AG04449 (cell line): ENCODE data around the gene REX1BD.

Source experiments
- CTCF ChIA-PET: fragments of 350-600 bp; formaldehyde crosslinking; extraction: SDS; loops from one replicate; lab custom pipeline; 2021; ENCODE audit warnings: antibody characterized with exemption; lab: Yijun Ruan, JAX
- POLR2A ChIA-PET: fragments of 400-600, 350-600 bp; formaldehyde crosslinking; extraction: SDS; loops from one replicate; lab custom pipeline; 2020; ENCODE audit warnings: antibody characterized with exemption, inconsistent platforms; lab: Yijun Ruan, JAX
- DNase-seq: peaks from one replicate; pipeline ENCODE4 v3.0.0-alpha.2; 2010; ENCODE audit warnings: low read depth, low spot score
- H3K4me3 ChIP-seq: 2 replicates; pipeline ENCODE4 v1.5.1; 2011; ENCODE audit warnings: low read depth, mild to moderate bottlenecking, control low read depth, low read length
- CTCF ChIP-seq: IDR thresholded peaks from one replicate; pipeline ENCODE4 v1.5.1; 2011; ENCODE audit warnings: mild to moderate bottlenecking, moderate library complexity, low read length, control low read depth, inconsistent platforms; ENCODE audit not compliant: insufficient read depth; ENCODE audit errors: missing control alignments

Gene REX1BD

GRCh38 chr19:18637673-18638630 is 49.4 kb downstream of the REX1BD start:
- POLR2A ChIA-PET: no interaction called here

GRCh38 chr19:18639706-18640243 is 51.2 kb downstream of the REX1BD start:
- CTCF ChIA-PET: interaction anchor here (2.3 kb wide), 1 partner anchor 207 kb away, joined by 6 read pairs; no protein-coding TSS in a partner anchor
- H3K4me3 ChIP-seq: no peak overlapping the region
- POLR2A ChIA-PET: no interaction called here
- no peak for TF ChIP-seq CTCF
- no peak for DNase-seq

More at GRCh38 chr19:18637673-18638630, 49.4 kb downstream of the REX1BD start:
- CTCF ChIA-PET: interaction anchor here (2.3 kb wide), 1 partner anchor 209 kb away, joined by 6 read pairs; no protein-coding TSS in a partner anchor
- TF ChIP-seq CTCF: no peak
- peak overlapping the region; percentile 75 for H3K4me3 ChIP-seq
- DNase-seq: no peak
